Activated naive CD4-positive, alpha-beta T cell treated with Interleukin-2 at 50 U/mL for 16 hours (primary cell): ENCODE results near the gene TGFBR1.

Experiments
- DNase-seq: peaks from one replicate; pipeline ENCODE4 v3.0.0-alpha.2; 2020

Gene TGFBR1

GRCh38 chr9:99138424-99139284 lies 33.7 kb downstream of the TGFBR1 start:
- DNase-seq = no peak

GRCh38 chr9:99139868-99140267 lies 35.0 kb downstream of the TGFBR1 start:
- no peak for DNase-seq

- peak; percentile 42 for DNase-seq
Observed at GRCh38 chr9:99140685-99141314, 35.9 kb downstream of the TGFBR1 start.

GRCh38 chr9:99141849-99142248 lies 36.9 kb downstream of the TGFBR1 start:
- no peak for DNase-seq

- DNase-seq = no peak
Observed at GRCh38 chr9:99142275-99142674, 37.4 kb downstream of the TGFBR1 start.

- no peak for DNase-seq
Observed at GRCh38 chr9:99143655-99144054, 38.7 kb downstream of the TGFBR1 start.

- no peak for DNase-seq
Observed at GRCh38 chr9:99144966-99145365, 40.1 kb downstream of the TGFBR1 start.

- DNase-seq = no peak
Observed at GRCh38 chr9:99146574-99146973, 41.7 kb downstream of the TGFBR1 start.

GRCh38 chr9:99147177-99147576 lies 42.3 kb downstream of the TGFBR1 start:
- no peak for DNase-seq

GRCh38 chr9:99150451-99151171 lies 45.7 kb downstream of the TGFBR1 start:
- no peak for DNase-seq

GRCh38 chr9:99154356-99154755 lies 49.4 kb downstream of the TGFBR1 start:
- no peak for DNase-seq

GRCh38 chr9:99155736-99156135 lies 50.8 kb downstream of the TGFBR1 start:
- no peak for DNase-seq

GRCh38 chr9:99158629-99159028 lies 53.7 kb downstream of the TGFBR1 start:
- DNase-seq = no peak

- no peak for DNase-seq
Observed at GRCh38 chr9:99160173-99160572, 55.3 kb downstream of the TGFBR1 start.

- no peak for DNase-seq
Observed at GRCh38 chr9:99162759-99163364, 57.9 kb downstream of the TGFBR1 start.

- no peak for DNase-seq
Observed at GRCh38 chr9:99166149-99166548, 61.2 kb downstream of the TGFBR1 start.

- no peak for DNase-seq
Observed at GRCh38 chr9:99167119-99167518, 62.2 kb downstream of the TGFBR1 start.

- no peak for DNase-seq
Observed at GRCh38 chr9:99167694-99168093, 62.8 kb downstream of the TGFBR1 start.

GRCh38 chr9:99169086-99169485 lies 64.2 kb downstream of the TGFBR1 start:
- DNase-seq = no peak

- DNase-seq = no peak
Observed at GRCh38 chr9:99169982-99170761, 65.3 kb downstream of the TGFBR1 start.

GRCh38 chr9:99171225-99172123 lies 66.6 kb downstream of the TGFBR1 start:
- DNase-seq = no peak
